GF-D8 (cell line): ENCODE measurements around the gene PCSK5.
"Not testable (repeated sequence)": the region's sequence is repeated elsewhere in the genome, so short reads cannot be mapped to it uniquely, and the experiment has no call there.

Experiments used
- DNase-seq: peaks from one replicate; lab custom pipeline; 2025; lab: John Stamatoyannopoulos, UW

The PCSK5 gene

DNA sequence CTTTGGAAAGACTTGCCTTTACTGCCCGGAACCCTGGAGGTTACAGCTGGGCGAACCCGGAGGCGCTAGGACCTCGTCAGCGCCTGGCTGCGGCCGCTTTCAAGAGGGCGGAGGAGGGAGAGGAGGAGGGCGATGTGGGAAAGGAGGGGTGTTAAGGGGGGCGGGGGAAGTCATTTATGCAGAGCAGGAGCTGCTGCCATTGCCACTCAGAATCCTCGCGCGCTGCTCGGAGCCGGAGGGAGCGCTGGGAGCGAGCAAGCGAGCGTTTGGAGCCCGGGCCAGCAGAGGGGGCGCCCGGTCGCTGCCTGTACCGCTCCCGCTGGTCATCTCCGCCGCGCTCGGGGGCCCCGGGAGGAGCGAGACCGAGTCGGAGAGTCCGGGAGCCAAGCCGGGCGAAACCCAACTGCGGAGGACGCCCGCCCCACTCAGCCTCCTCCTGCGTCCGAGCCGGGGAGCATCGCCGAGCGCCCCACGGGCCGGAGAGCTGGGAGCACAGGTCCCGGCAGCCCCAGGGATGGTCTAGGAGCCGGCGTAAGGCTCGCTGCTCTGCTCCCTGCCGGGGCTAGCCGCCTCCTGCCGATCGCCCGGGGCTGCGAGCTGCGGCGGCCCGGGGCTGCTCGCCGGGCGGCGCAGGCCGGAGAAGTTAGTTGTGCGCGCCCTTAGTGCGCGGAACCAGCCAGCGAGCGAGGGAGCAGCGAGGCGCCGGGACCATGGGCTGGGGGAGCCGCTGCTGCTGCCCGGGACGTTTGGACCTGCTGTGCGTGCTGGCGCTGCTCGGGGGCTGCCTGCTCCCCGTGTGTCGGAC, at the start of gene PCSK5:
Gene PCSK5, plus strand, starts transcription at position 202 of the 805 bp plus-strand sequence. Its CDS starts 509 bp downstream, at position 711.
- no peak for DNase-seq

DNA sequence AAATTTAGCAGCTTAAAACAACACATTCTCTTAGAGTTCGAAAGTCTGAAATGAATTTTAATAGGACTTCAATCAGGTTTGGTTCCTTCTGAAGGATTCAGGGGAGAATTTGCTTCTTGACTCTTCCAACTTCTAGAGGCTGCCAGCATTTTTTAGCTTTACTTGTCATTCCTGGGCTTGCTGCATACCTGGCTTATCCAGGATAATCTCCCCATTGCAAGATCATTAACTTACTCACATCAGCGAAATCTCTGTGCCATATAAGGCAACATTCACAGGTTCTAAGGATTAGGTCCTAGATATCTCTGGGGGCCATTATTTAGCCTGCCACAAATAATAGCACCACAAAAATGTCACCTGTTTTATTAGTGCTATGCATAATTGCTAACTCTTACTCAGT, 46.2 kb upstream of the PCSK5 start:
- DNase-seq, result no peak

DNA sequence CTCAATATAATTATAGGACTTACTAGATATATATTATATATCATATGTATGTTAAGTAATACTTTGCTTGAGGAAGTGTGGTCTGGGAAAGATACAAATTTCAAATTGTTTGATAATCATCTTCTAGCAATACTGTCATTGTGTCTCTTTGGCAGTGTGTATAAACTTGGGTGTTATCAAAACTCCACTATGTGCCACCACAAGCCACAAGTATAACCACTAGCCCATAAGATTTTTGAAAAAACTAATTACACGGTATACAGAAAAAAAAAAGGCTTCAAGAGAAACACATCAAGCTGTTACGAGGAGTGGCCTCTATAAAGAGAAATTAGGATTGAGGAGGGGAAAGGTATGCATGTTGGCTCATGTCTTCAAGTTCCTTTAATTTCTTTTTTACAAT, 44.7 kb upstream of the PCSK5 start:
- no peak for DNase-seq

DNA sequence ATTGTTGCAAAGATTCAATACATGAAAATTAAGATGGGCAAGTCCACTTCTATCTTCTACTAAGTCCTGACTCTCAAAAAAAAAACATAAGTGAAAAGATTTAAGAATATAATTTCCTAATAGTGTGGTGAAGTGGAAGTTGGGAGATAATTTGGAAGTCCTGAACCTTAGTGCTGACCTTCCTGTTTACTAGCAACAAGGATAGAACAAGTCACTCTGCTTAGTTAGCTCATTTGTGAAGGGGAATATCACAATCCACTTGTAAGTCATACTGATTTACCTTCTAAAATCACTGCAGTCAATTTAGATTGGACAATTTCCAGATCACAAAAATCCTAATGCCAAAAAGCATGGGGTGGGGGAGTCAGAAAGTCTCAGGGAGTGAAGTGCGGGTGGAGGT, 43.4 kb upstream of the PCSK5 start:
- no peak for DNase-seq

DNA sequence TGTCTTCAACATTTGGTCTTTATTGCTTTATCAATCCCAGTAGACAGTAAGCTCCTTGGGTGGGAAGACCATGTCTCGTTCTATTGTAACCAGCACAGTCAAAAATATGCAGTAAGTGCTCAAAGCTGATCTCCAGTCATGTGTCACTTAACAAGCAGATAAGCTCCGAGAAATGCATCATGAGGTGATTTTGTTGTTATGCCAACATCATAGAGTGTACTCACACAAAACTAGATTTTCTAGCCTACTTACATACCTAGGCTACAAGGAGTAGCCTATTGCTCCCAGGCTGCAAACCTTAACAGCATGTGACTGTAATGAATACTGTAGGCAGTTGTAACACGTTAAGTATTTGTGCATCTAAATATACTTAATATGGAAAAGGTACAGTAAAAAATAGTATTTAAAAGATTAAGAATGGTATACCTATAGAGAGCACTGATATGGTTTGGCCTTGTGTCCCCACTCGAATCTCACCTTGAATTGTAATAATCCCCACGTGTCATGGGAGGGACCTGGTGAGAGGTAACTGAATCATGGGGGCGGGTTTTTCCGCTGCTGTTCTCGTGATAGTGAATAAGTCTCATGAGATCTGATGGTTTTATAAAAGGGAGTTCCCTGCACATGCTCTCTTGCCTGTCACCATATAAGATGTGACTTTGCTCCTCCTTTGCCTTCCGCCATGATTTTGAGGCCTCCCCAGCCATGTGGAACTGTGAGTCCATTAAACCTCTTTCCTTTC, 39.8 kb upstream of the PCSK5 start:
- DNase-seq, result no peak

DNA sequence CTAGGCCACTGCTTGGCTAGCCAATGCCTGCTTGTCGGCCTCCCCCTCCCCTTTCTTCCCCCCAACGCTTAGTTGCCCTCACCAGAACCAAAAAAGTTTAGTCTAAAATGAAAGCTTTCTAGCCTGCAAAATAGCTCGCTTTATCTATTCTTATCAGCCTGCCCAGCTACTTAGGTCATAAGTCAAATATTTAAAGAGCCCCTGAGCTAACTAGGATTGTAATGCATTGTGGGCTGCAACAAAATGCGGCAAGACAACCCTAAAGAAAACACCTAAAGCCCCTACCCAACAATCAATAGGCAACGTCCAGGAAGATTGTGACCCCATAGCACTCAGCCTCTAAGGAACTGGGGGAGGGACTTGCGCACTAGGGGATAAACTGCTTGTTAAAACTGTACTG, 38.6 kb upstream of the PCSK5 start:
- DNase-seq, result no peak

DNA sequence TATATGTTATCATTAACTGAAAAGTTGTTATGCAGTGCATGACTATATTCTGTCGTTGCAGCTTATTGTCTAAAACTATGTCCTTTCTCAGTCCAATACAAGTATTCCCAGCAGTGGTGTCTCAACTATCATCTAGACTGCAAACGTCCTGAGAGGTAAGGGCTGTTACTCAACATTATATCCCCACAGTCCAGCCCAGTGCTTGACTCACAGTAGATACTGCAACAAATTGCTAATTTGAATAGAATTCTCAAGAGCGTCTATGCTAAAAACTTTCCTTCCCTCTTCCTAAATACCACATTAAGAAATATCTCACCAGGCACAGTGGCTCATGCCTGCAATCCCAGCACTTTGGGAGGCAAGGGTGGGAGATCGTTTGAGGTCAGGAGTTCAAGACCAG, 37.7 kb upstream of the PCSK5 start:
- no peak for DNase-seq

DNA sequence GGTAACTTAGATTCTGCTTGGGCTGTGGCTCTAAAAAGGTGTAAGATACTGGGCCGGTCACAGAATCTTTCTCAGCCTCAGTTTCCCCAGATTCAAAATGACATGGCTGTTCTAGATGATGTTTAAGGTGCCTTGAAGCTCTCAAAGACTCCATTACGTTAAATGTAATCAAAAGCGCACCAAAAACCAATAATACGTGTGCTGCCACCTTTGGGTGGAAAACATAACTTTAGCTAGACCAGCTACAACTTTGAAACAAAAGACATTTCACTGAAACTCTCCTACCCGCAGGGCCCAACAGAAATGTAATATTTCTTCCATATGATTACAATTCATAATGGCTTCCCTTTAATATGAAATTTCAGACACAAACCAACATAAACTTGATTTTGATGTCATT, 35.0 kb upstream of the PCSK5 start:
- DNase-seq, result no peak

DNA sequence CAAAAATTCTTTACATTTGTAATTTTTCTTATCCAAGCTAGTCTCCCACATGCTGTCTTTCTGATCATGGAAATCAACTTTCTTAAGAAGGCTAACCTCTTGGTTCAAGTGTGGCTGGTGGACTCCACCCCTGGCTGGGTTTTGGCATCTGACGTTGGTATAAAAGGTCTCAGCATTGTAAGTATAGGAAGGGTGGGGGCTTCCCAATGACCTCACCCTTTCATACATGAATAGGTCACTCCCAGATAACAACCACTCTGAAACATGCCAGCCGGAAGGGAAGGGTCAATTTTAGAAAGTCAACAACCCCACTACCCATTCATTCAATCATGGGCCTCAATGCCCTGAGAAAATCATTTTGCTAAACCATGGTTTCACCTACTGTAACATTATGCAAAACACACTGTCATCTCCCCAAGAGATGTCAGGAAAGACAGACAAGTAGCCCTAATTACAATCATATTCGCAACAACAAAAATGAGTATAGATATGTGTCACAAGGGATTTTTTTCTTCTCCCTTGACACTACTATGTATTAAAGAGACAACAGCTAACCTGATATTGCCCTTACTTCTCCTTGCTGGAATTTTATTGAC, 31.9 kb upstream of the PCSK5 start:
- no peak for DNase-seq

DNA sequence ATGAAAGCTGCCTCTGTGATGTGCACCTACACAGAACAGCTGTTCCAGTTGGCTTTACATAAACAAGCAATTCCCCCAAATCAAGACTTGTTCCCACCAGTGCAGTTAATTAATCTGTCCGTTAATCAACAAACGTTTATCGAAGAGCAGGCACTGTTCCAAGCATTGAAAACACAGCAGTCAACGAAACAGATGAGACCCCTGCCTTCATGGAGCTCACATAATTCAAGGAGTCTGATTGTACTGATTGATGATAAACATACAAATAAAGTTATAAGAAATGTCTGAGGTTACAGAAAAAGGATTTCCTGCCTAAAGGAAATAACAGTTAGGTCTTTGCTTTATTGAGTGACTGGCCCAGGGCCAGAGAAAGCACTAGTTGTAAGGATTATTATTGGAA, 26.2 kb upstream of the PCSK5 start:
- no peak for DNase-seq

DNA sequence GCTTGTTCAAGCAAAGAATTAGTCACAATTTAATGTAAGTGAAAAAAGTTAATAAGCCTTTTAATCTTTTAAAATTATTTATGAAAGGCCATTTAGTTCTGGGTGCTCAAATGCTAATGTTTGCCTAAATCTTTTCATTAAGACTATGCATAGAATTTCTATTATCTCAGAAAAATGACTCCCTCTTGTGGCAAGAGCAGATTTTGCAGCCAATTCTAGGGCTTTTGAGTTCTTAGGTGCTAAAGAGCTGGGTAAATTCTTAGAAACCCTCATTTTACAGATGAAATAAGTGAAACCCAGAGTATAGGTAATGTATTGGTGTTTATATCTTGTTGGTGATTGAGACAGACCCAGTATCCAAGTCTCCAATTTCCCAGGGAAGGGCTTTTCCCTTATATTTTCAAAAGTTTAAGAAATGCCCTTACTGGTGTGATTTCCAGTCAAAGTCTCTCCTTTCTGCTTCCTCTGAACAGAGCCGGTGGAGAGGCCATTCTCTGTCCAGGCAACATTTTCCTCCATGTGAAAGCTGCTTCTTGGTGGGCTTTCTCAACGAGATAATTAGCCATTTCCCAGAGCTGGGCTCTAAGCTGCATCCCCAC, 24.1 kb upstream of the PCSK5 start:
- DNase-seq, result no peak

DNA sequence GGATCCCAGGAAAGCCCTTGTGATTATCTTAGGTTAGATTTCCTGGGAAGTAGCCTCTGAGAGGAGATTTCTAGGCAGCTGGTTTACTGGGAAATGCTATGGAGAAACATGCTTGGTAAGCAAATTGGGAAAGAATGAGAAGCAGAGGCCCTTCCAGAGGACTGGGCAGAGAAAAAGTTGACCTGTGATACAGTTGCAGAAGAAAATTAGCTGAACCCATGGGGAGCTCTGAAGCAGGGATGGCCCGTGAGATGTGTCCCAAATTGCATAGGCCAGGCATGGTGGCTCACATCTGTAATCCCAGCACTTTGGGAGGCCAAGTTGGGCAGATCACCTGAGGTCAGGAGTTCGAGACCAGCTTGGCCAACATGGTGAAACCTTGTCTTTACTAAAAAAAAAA, 21.9 kb upstream of the PCSK5 start:
- DNase-seq, result not testable (repeated sequence)

DNA sequence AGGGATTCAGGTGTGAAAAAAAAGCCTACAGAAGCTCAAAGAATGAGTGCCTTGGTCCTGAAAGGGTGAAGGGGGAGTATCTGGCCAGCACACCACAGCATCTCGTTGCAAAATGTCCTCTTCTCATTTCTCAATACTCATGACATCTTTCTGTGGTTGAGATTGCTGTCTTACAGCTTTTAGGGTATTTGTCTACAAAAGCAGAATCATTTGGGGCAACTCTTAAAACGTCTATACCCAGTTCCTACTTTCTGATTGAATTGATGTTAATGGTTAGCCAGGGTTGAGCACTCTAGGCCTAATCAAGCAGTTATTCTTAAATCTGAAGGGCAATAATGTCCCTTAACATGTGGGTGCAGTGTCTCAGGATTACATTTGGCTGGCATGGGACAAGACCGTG, 21.2 kb upstream of the PCSK5 start:
- DNase-seq, result no peak

DNA sequence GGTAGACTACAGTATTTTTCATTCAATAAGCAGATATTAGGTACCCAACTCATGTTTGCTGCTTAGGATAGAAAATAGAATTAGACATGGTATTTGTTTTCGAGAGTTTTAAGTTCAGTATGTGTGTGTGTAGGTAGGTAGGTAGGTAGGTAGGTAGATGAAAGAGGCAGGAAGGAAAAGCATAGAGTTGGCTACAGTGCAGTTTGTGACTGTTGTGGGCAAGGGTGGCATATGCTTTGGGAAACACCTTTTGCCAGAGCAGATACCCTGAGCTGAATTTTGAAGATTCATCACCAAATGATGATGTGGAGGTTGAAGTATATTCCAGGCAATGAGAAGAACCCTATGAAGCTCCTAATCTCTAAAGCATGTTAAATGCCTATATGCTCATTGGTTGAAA, 20.0 kb upstream of the PCSK5 start:
- DNase-seq, result no peak

DNA sequence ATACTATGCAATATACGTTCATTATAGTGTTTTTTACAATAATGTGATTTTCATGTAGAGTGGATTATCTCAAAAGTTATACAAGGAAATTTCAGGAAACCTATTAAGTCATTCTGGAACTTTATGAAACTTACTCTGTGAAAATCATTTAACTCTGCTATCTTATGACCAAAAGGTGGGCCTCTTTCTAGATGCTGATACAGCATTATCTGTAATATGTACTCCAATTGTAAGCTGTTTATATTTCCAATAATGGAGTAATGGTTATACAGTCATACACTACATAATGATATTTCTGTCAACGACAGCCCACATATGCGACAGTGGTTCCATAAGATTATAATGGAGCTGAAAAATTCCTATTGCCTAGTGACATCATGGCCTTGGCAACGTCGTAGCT, 18.8 kb upstream of the PCSK5 start:
- no peak for DNase-seq

DNA sequence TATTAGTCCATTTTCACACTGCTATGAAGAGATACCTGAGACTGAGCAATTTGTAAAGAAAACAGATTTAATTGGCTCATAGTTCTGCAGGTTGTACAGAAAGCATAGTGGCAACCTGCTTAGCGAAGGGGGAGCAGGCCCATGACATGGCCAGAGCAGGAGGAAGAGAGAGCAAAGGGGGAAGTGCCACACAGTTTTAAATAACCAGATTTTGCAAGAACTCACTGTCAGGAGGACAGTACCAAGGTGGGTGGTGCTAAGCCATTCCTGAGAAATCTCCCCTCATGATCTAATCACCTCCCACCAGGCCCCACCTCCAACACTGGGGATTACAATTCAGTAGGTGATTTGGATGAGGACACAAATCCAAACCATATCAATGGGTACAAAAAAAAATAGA, 16.8 kb upstream of the PCSK5 start:
- DNase-seq, result no peak

DNA sequence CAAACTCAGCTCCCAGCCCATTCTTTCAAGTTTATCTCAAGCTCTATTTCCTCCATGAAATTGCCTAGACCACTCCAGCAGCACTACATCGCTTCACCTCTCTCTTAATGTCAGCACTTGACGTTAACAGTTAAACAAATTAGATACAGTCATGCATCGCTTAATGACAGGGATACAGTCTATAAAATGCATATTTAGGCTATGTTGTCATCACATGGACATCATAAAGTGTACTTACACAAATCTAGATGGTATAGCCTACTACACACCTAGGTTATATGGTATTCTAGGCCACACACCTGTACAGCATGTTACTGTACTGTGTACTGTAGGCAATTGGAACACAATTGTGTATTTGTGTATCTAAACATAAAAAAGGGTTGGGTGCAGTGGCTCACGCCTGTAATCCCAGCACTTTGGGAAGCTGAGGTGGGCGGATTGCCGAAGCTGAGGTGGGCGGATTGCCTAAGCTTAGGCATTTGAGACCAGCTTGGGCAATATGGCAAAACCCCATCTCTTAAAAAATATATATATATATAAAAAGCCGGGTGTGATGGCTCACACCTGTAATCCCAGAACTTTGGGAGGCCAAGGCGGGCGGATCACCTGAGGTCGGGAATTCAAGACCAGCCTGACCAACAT, 13.4 kb upstream of the PCSK5 start:
- no peak for DNase-seq

DNA sequence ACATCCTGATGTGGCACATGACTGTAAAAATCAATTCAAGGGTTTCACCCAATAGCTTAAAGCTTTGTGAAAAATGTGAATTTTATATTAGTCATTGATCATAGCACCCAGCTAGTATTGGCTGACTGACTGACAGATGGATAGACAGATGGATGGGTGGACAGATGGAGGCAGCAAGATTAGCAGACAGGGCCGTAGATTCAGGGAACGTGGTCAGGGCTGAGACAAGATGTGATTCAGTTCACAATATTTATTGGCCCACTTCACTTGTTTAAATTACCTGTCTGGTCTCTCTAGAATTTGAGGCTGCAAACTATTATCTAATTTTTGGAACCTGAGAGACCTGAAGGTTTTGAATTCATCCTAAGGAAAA, 12.0 kb upstream of the PCSK5 start:
- no peak for DNase-seq

DNA sequence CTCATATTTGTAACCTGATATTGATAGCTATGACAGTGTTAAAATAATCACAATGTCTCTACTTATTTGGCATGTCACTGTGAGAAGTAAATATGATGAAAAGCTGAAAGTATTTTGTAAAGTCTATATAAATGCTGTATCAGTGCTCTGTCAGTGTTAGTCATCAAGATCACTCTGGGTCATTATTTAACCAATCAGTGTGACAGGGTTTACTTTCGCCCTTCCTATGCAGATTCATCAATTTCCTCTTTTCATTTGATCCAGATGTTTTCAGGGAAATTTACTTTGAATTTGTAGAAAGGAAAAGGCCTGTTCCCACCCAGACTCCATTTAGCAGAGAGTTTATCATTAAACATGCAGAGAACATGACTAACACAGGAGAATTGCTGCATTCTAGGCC, 9.9 kb upstream of the PCSK5 start:
- no peak for DNase-seq

DNA sequence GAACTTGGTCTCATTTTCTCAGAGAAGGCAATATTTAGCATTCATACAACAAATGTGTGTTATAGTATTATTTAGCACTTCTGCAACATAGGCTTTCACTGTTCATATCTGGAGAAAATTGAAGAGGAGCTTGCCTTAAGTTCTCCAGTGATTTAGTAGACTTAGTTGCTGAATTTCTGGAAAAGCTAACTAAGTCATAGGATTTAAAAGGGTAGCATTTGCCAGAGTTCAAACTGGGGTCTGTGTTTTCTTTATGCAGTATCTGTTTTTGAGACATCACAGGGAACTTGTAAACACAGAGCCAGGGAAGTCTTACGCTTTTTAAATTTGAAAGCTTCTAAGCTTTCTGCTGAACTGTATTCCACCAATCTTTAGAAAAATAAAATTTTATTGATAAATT, 8.7 kb upstream of the PCSK5 start:
- no peak for DNase-seq

DNA sequence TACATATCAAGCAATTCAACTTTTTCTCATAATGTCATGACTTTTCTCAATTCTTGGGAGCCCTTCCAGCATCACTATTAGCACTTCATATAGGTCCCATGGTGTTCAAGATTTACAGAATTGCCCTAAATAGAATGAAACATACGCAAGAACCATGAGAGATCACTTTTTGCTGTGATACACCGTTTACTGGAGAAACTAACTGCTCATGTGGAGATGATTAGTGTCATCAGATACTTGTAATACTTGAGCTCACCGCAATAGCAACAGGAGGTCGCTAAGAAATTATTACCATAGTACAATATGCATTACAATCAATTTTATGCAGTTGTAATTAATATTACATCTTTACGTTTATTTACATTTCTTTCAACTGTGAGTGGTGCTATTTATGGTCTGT, 4.8 kb upstream of the PCSK5 start:
- no peak for DNase-seq

DNA sequence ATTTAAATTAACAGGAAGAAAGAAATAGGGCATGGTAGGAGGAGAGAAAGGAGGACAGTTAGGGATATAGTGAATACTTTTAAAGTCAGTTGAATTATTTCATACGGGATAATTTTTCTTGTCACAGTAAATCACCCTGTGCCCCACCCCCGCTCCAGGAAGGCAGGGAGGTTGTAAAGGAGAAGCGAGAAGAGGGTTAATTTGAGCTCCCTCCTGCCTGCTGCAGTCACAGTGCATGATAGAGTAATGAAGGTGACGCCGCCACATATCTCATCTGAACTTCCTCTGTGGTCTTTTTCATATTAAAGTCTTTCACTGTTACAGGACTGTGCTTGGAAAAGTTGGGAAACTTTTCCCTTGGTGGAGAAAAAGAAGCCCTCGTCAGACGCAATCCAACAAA, 896 bp upstream of the PCSK5 start:
- no peak for DNase-seq
